HFFc6 (cell line): ENCODE data around the gene BMP8B. TPM values are rescaled to one million over a fixed set of nuclear protein-coding genes. Genes with fewer than 3 reads are reported as not detected.

Experiments used
- DNase-seq: peaks from one replicate; pipeline ENCODE4 v3.0.0-alpha.2; 2018
- H3K27ac Mint-ChIP-seq: 2 replicates; pipeline ENCODE4 v1.8.0; 2020; ENCODE audit warnings: mild to moderate bottlenecking, mixed read lengths
- H3K27me3 Mint-ChIP-seq: 2 replicates; pipeline ENCODE4 v1.8.0; 2021; ENCODE audit warnings: mild to moderate bottlenecking, moderate library complexity, mixed read lengths; ENCODE audit not compliant: insufficient read depth
- H3K36me3 Mint-ChIP-seq: 2 replicates; pipeline ENCODE4 v1.8.0; 2021; ENCODE audit warnings: low read depth, mixed read lengths
- H3K4me1 Mint-ChIP-seq: 2 replicates; pipeline ENCODE4 v1.8.0; 2020; ENCODE audit warnings: low read depth, mixed read lengths
- H3K4me3 Mint-ChIP-seq: 2 replicates; pipeline ENCODE4 v1.8.0; 2020; ENCODE audit warnings: mild to moderate bottlenecking, moderate library complexity, mixed read lengths
- H3K9me3 Mint-ChIP-seq: 2 replicates; pipeline ENCODE4 v1.8.0; 2020; ENCODE audit warnings: mild to moderate bottlenecking, mixed read lengths
- total RNA-seq, 6 experiments: library from RNA; stranded (reverse); fragmentation: NEBNext Ultra II Directional; extraction: Animal tissue kit (Norgen Biotek cat#: 25700); gene quantifications; 2 replicates in 1 of 6; 3 replicates in 5 of 6; pipeline ENCODE4 v1.2.3, GENCODE V29; 2021
- TF ChIP-seq, protein P1 (sequence below): fragments of 200-600 bp; sonication (generic); IDR thresholded peaks from 2 replicates; pipeline ENCODE4 v1.5.0; 2021; ENCODE audit warnings: antibody characterized with exemption, mild to moderate bottlenecking

Gene BMP8B
- total RNA-seq, 6 experiments from 2014 or later: not detected

DNA sequence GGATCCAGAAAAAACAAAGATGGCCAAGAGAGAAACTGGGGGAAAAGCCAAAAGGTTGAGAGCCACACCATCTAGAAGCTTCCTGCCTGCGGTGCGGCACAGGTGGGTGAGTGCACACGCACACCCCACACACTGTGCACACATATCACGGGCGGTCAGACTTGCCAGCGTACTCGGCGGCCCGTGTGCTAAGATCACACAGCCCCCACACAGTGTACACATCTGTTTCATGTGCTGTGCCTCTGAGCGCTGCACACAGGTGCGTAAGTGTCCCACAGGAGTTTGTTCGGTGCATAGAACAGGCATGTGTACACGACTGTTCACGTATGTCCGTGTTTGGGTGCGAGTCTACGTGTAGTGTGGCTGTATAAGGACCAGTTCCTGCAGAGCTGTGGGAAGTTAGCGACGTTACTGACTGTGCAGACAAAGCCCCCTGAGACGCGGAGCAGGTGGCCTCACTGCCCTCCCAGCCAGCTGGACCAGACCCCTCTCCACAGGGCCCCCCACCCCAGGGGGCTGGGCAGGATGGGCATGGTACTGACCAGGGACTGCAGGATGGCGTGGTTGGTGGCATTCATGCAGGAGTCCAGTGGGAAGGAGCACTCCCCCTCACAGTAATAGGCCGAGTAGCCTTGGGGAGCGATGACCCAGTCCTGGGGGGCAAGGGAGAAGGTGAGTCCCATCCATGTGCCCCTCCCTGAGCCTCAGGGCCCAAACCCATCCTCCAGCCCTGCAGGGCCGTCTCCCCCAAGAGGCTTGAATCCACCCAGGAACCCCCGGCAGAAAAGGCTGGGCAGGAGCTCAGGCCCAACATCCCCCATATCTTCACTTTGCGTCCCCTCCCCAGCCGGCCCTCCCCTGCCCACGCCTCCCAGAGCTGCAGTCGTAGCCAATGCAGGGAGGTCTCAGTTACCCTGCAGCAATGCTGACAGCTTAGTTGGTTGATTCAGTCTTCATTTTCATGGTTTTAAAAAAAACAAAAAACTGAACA lies 25.8 kb downstream of the BMP8B start:
- Mint-ChIP-seq H3K9me3 (no peaks in the 10 kb centered on the region), H3K27ac (no peak overlapping the region), H3K27me3 (peaks cover 1% of the 10 kb centered on the region), H3K4me3 (no peak overlapping the region), H3K4me1 (peaks cover 8% of the 10 kb centered on the region; the same call in 1 of the 2 replicates), H3K36me3 (peaks cover 8% of the 10 kb centered on the region)
- no peak for DNase-seq
- TF ChIP-seq, protein P1, sequence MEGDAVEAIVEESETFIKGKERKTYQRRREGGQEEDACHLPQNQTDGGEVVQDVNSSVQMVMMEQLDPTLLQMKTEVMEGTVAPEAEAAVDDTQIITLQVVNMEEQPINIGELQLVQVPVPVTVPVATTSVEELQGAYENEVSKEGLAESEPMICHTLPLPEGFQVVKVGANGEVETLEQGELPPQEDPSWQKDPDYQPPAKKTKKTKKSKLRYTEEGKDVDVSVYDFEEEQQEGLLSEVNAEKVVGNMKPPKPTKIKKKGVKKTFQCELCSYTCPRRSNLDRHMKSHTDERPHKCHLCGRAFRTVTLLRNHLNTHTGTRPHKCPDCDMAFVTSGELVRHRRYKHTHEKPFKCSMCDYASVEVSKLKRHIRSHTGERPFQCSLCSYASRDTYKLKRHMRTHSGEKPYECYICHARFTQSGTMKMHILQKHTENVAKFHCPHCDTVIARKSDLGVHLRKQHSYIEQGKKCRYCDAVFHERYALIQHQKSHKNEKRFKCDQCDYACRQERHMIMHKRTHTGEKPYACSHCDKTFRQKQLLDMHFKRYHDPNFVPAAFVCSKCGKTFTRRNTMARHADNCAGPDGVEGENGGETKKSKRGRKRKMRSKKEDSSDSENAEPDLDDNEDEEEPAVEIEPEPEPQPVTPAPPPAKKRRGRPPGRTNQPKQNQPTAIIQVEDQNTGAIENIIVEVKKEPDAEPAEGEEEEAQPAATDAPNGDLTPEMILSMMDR: no peak

DNA sequence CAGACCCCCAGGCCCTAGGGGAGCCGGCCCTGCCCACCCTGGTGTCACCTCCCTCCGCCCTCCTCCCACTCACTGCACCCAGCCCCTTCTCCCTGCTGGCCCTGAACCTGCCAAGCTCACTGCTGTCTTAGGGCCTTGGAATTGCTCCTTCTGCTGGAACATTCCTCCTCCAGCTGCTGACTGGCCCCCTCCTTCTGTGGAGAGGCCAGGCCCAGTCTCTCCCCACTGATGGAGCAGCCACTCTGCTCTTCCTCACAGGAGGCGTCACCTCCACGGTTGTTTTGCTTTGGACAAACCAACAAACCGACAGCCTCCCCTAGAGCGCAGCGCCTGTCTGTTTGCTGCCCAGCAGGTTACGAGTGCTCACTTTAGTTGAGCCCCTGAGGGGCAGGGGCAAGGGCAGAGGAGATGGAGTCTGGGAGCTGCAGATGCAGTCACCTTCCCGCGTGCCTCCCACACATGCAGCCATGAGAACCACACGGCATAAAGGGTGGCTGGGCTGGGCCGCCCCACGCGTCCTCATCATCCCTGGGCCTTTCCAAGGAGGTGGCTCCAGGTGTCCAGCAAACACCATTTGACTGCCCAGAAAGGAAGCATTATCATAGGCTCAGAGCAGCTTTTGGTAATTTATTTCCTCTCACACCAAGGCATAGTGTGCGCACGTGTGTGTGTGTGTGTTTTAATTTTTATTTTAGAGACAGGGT lies 27.0 kb downstream of the BMP8B start:
- TF ChIP-seq, protein P1: no peak
- Mint-ChIP-seq H3K4me1 (peaks cover 8% of the 10 kb centered on the region; the same call in 1 of the 2 replicates), H3K4me3 (no peak overlapping the region)

DNA sequence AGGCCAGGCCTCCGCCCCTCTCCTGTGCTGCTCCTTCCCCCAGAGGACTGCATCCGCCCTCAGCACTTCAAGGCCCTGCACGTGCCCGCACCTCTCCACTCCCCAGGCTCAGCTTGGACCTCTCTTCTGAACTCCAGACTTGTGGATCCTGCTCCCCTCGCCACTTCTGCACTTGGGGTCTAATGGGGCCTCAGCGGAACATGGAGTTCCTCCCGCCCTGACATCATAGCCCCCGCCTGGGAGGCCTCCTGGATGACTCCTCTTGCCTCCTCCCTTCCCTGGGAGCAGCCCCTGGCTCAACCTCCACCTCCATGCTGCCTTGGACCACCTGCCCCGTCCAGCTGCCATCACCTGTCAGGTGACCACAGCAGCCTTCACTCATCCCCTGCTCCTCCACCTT lies 27.6 kb downstream of the BMP8B start:
- Mint-ChIP-seq H3K9me3 (no peaks in the 10 kb centered on the region), H3K4me1 (peaks cover 8% of the 10 kb centered on the region; the same call in 1 of the 2 replicates), H3K36me3 (peaks cover 17% of the 10 kb centered on the region), H3K27ac (no peak overlapping the region), H3K4me3 (no peak overlapping the region), H3K27me3 (peaks cover 1% of the 10 kb centered on the region)
- TF ChIP-seq, protein P1: no peak
- DNase-seq: no peak

More for the DNA sequence above, 27.0 kb downstream of the BMP8B start:
- Mint-ChIP-seq H3K36me3 (peaks cover 14% of the 10 kb centered on the region), H3K27ac (no peak overlapping the region), H3K9me3 (no peaks in the 10 kb centered on the region), H3K27me3 (peaks cover 1% of the 10 kb centered on the region)
- DNase-seq: no peak

DNA sequence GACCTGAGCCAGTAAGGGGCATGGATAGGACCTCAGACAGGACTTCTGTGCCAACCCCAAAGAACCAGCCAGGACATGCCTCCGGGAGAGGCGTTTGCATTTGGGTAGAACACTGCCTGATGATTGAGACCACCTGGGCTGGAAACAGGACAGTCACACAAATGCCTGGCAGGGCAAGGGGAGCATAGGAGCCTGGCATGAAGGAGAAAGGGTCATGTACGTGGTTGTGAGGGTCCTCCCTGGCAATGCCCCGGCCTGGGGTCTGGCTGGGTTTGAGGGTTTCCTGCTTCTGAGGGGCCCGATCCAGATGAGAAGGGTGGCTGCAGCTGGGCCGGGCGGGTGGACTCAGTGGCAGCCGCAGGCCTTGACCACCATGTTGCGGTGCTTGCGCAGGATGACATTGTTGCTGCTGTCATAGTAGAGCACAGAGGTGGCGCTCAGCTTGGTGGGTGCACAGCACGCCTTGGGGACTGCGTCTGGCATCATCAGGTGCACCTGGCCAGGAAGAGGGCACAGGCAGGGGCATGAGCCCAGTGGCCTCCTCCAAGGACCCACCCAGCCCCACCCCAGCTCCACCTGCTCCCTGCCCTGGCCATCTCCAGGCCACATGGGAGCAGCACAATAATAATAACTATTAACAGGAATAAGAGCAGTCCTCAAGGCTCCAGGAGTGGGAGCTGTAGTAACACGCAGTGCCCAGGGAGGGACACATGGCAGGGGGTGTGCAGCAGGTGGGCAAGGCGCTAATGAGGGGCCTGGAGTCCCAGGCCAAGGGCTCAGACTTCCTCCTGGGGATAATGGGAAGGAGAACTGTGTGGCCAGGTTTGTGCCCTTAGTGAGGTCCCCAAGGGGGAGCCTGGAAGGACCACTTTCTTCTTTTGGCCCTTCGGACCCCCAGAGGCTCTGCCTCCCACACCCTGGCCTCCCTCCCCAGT lies 28.3 kb downstream of the BMP8B start:
- H3K4me3 Mint-ChIP-seq: no peak overlapping the region
- TF ChIP-seq, protein P1: no peak
- no peak for DNase-seq

DNA sequence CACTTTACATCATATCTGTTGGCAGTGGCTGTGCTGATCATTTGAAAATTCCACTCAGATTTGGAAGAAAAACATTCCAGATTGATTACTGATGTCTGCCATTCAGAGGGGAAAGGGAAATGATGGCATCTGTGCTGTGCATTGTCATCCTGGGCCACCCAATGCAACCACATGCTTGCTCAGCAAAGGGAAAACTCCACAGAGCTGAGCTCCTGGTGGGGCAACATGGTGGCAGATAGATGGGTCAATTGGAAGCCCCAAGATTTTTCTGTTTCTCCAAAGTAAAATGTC lies 29.3 kb downstream of the BMP8B start:
- Mint-ChIP-seq H3K27me3 (peaks cover 1% of the 10 kb centered on the region), H3K4me1 (peaks cover 8% of the 10 kb centered on the region; the same call in 1 of the 2 replicates), H3K27ac (no peak overlapping the region), H3K9me3 (no peaks in the 10 kb centered on the region), H3K4me3 (no peak overlapping the region), H3K36me3 (peaks cover 17% of the 10 kb centered on the region)
- no peak for DNase-seq
- TF ChIP-seq, protein P1: no peak

More for the DNA sequence above, 28.3 kb downstream of the BMP8B start:
- Mint-ChIP-seq H3K27me3 (peaks cover 1% of the 10 kb centered on the region), H3K9me3 (no peaks in the 10 kb centered on the region), H3K27ac (no peak overlapping the region), H3K36me3 (peaks cover 17% of the 10 kb centered on the region), H3K4me1 (peaks cover 8% of the 10 kb centered on the region; the same call in 1 of the 2 replicates)
